IMR-90 (cell line): ENCODE data around the gene HADHB. TPM values are rescaled to one million over a fixed set of nuclear protein-coding genes. Genes with fewer than 3 reads are reported as not detected.

Experiments used
- ATAC-seq: fragments of 200-7000 bp; cut with Tn5 transposase; 2 replicates; pipeline ENCODE4 v1.9.1; 2020; ENCODE audit warnings: low read depth, mild to moderate bottlenecking, moderate library complexity
- BruUV-seq: library from RNA; stranded (reverse); fragments of 400-500 nt; replicated peaks from 2 replicates; lab custom pipeline; 2021; lab: Mats Ljungman, UMichigan
- CTCF ChIA-PET: fragments of 300-600 bp; formaldehyde crosslinking; extraction: SDS; loops from one replicate; lab custom pipeline; 2021; ENCODE audit warnings: antibody characterized with exemption; lab: Yijun Ruan, JAX
- POLR2A ChIA-PET: fragments of 300-600 bp; sonication (Branson Sonifier 250); formaldehyde crosslinking; loops from one replicate; lab custom pipeline; 2022; ENCODE audit warnings: antibody characterized with exemption; ENCODE audit not compliant: unreplicated experiment; lab: Charles Lee
- DNase-seq: peaks from one replicate; pipeline ENCODE4 v3.0.0; 2013
- H2AFZ ChIP-seq: replicated peaks from 2 replicates; pipeline ENCODE3; 2013; ENCODE audit warnings: low read length, mild to moderate bottlenecking; ENCODE audit not compliant: poor library complexity
- H2AK5ac ChIP-seq: 2 replicates; pipeline ENCODE4 v1.6.1; 2013; ENCODE audit warnings: low read depth, low read length, inconsistent platforms
- H2AK9ac ChIP-seq: replicated peaks from 2 replicates; pipeline ENCODE3; 2013; ENCODE audit warnings: mild to moderate bottlenecking, low read depth, low read length, moderate library complexity; ENCODE audit not compliant: poor library complexity
- H2BK120ac ChIP-seq: 2 replicates; pipeline ENCODE4 v1.6.1; 2013; ENCODE audit warnings: low read depth, low read length, inconsistent platforms
- H2BK15ac ChIP-seq: 3 replicates; pipeline ENCODE4 v1.6.1; 2013; ENCODE audit warnings: low read depth, low read length, inconsistent platforms
- H2BK20ac ChIP-seq: 2 replicates; pipeline ENCODE4 v1.6.1; 2013; ENCODE audit warnings: low read depth, mild to moderate bottlenecking, inconsistent platforms, low read length, moderate library complexity
- H2BK5ac ChIP-seq: 2 replicates; pipeline ENCODE4 v1.6.1; 2013; ENCODE audit warnings: mild to moderate bottlenecking, low read depth, low read length, inconsistent platforms; ENCODE audit not compliant: poor library complexity, severe bottlenecking
- H3K14ac ChIP-seq: replicated peaks from 2 replicates; pipeline ENCODE4 v1.6.1; 2013; ENCODE audit warnings: low read depth, low read length, inconsistent platforms
- H3K18ac ChIP-seq: 2 replicates; pipeline ENCODE4 v1.6.1; 2013; ENCODE audit warnings: low read depth, low read length, control low read depth
- H3K23ac ChIP-seq: 2 replicates; pipeline ENCODE4 v1.6.1; 2013; ENCODE audit warnings: low read depth, low read length, inconsistent platforms
- H3K27ac ChIP-seq: 2 replicates; pipeline ENCODE4 v1.5.1; 2013; ENCODE audit warnings: mild to moderate bottlenecking, control low read depth, low read length; ENCODE audit not compliant: insufficient read depth
- H3K27me3 ChIP-seq: 2 replicates; pipeline ENCODE4 v1.6.1; 2013; ENCODE audit warnings: low read length; ENCODE audit not compliant: control insufficient read depth, insufficient read depth
- H3K36me3 ChIP-seq: 2 replicates; pipeline ENCODE4 v1.6.1; 2013; ENCODE audit warnings: low read length, mixed read lengths; ENCODE audit not compliant: control insufficient read depth, insufficient read depth
- H3K4ac ChIP-seq: 2 replicates; pipeline ENCODE4 v1.6.1; 2013; ENCODE audit warnings: low read depth, low read length, inconsistent platforms
- H3K4me1 ChIP-seq: 2 replicates; pipeline ENCODE4 v1.6.1; 2013; ENCODE audit warnings: low read length, mixed read lengths; ENCODE audit not compliant: control insufficient read depth, insufficient read depth
- H3K4me2 ChIP-seq: 2 replicates; pipeline ENCODE4 v1.6.1; 2013; ENCODE audit warnings: low read depth, mild to moderate bottlenecking, control low read depth, low read length, moderate library complexity
- H3K4me3 ChIP-seq: 2 replicates; pipeline ENCODE4 v1.5.1; 2013; ENCODE audit warnings: low read depth, mild to moderate bottlenecking, control low read depth, low read length, moderate library complexity; ENCODE audit not compliant: insufficient read depth
- H3K56ac ChIP-seq: 2 replicates; pipeline ENCODE4 v1.6.1; 2013; ENCODE audit warnings: low read length, inconsistent platforms; ENCODE audit not compliant: insufficient read depth; ENCODE audit errors: extremely low read depth
- H3K79me1 ChIP-seq, 2 experiments: 2 replicates each; pipeline ENCODE4 v1.6.1; 2013; ENCODE audit warnings: low read length in 2 of 2, inconsistent platforms in 1 of 2, low read depth in 1 of 2
- H3K9ac ChIP-seq: 2 replicates; pipeline ENCODE4 v1.6.1; 2013; ENCODE audit warnings: low read depth, low read length, control low read depth
- H3K9me1 ChIP-seq: 2 replicates; pipeline ENCODE4 v1.6.1; 2013; ENCODE audit warnings: low read length, inconsistent platforms; ENCODE audit not compliant: insufficient read depth
- H3K9me3 ChIP-seq: 2 replicates; pipeline ENCODE4 v1.6.1; 2013; ENCODE audit warnings: low read length; ENCODE audit not compliant: control insufficient read depth, insufficient read depth
- H4K20me1 ChIP-seq: 2 replicates; pipeline ENCODE4 v1.6.1; 2013; ENCODE audit warnings: low read length, inconsistent platforms; ENCODE audit not compliant: insufficient read depth
- H4K5ac ChIP-seq: 2 replicates; pipeline ENCODE4 v1.6.1; 2013; ENCODE audit warnings: mild to moderate bottlenecking, low read depth, low read length, control low read depth
- H4K8ac ChIP-seq, 2 experiments: 2 replicates each; pipeline ENCODE4 v1.6.1; 2013; ENCODE audit warnings: low read depth in 2 of 2, low read length in 2 of 2, control low read depth in 1 of 2, inconsistent platforms in 1 of 2
- H4K91ac ChIP-seq: 2 replicates; pipeline ENCODE4 v1.6.1; 2013; ENCODE audit warnings: low read depth, low read length, inconsistent platforms; ENCODE audit not compliant: insufficient read depth
- BHLHE40 ChIP-seq: fragments of 150-350 bp; IDR thresholded peaks from 2 replicates; pipeline ENCODE4 v1.6.1; 2016; ENCODE audit warnings: mild to moderate bottlenecking, low read depth, low read length
- CEBPB ChIP-seq: IDR thresholded peaks from 2 replicates; pipeline ENCODE4 v1.6.1; 2012; ENCODE audit warnings: low read depth, low read length, improper control_type of control experiment
- ELK1 ChIP-seq: fragments of 150-350 bp; IDR thresholded peaks from 2 replicates; pipeline ENCODE4 v1.6.1; 2016; ENCODE audit warnings: low read depth, mild to moderate bottlenecking, low read length, moderate library complexity, borderline replicate concordance
- MAFK ChIP-seq: IDR thresholded peaks from 2 replicates; pipeline ENCODE4 v1.6.1; 2012; ENCODE audit warnings: low read depth, low read length, improper control_type of control experiment
- MAZ ChIP-seq: IDR thresholded peaks from 2 replicates; pipeline ENCODE4 v1.6.1; 2012; ENCODE audit warnings: low read depth, mild to moderate bottlenecking, low read length, improper control_type of control experiment, moderate library complexity, borderline replicate concordance
- MXI1 ChIP-seq: IDR thresholded peaks from 2 replicates; pipeline ENCODE4 v1.6.1; 2012; ENCODE audit warnings: low read depth, mild to moderate bottlenecking, low read length, moderate library complexity, borderline replicate concordance
- WGBS, 2 experiments: methylation state at CpG; one replicate each; pipeline versions ENCODE4 v1.1.5 to v1.1.7; 2013; ENCODE audit warnings: missing lambda C conversion rate in 2 of 2; ENCODE audit not compliant: insufficient read length in 1 of 2; ENCODE audit errors: extremely low coverage in 2 of 2; 5-methylcytosine and 5-hydroxymethylcytosine counted together
- dilution Hi-C: fragments of 300-500 bp; cut with HindIII; formaldehyde crosslinking; loops from one replicate; pipeline ENCODE4 v1.14.3; 2018; ENCODE audit warnings: low sequenced_read_pairs; ENCODE audit not compliant: unreplicated experiment
- in situ Hi-C: fragments of 300-500 bp; cut with MboI; formaldehyde crosslinking; loops from 3 replicates; pipeline ENCODE4 v1.14.3; 2019; ENCODE audit warnings: low sequenced_read_pairs, inconsistent platforms, mixed read lengths
- intact Hi-C: fragments of 100-400 bp; cut with micrococcal nuclease; formaldehyde crosslinking; loops from 2 replicates; pipeline ENCODE4 v1.10.0; 2022
- polyA plus RNA-seq, 3 experiments: library from polyadenylated mRNA; depleted of rRNA; stranded (reverse); fragments of >200 nt; gene quantifications; 2 replicates each; pipeline ENCODE4 v1.2.3, GENCODE V29; 2012; ENCODE audit warnings: low replicate concordance in 1 of 3
- total RNA-seq: library from RNA; depleted of rRNA; stranded (reverse); fragments of >200 nt; gene quantifications from 2 replicates; pipeline ENCODE4 v1.2.3, GENCODE V29; 2012
- TF ChIP-seq, protein P1 (sequence below): fragments of 150-350 bp; IDR thresholded peaks from 2 replicates; pipeline ENCODE4 v1.6.1; 2017; ENCODE audit warnings: mild to moderate bottlenecking, antibody characterized with exemption, low read length, low read depth

The HADHB gene
- total and polyA plus RNA-seq, 2 of the 4 experiments (the other 2 are of a cell fraction): 67.9 to 79.8 TPM

- in situ Hi-C loops: no loop called here
- Histone ChIP-seq H3K4me1 (peaks cover 2% of the 10 kb centered on the region; the same call in 1 of the 2 replicates), H4K5ac (no peak overlapping the region), H2AK5ac (no peak overlapping the region), H2BK15ac (no peak overlapping the region), H3K14ac (0 out of 2 replicates have a peak overlapping the region, but pooled peaks have one; percentile 68), H2BK20ac (no peak overlapping the region), H2BK120ac (no peak overlapping the region; the same call in 1 of the 2 replicates), H3K9me3 (no peaks in the 10 kb centered on the region), H4K8ac (no peak overlapping the region), H3K4me3 (no peak overlapping the region), H2AFZ (no peak overlapping the region), H3K36me3 (peaks cover 35% of the 10 kb centered on the region), H3K79me1 (no peaks in the 10 kb centered on the region), H3K56ac (no peak overlapping the region), H3K9me1 (peaks cover 5% of the 10 kb centered on the region), H4K20me1 (no peaks in the 10 kb centered on the region), H2AK9ac (no peak overlapping the region), H4K91ac (no peak overlapping the region), H3K18ac (no peak overlapping the region), H2BK5ac (peak overlapping the region; percentile 11), H3K23ac (0 out of 2 replicates have a peak overlapping the region, but pooled peaks have one; percentile 45), H3K27ac (no peak overlapping the region), H3K27me3 (no peaks in the 10 kb centered on the region), H3K9ac (no peak overlapping the region), H3K4ac (no peak overlapping the region), H3K4me2 (no peak overlapping the region)
- no CpG with 5 or more reads among the region's 2 CpGs for WGBS, 2 experiments
- POLR2A ChIA-PET: no interaction called here
- CTCF ChIA-PET: no interaction called here
- DNase-seq (no peak), ATAC-seq (no peak)
- TF ChIP-seq ELK1 (no peak), MXI1 (no peak), MAFK (no peak), CEBPB (no peak), MAZ (no peak), BHLHE40 (no peak)
- TF ChIP-seq, protein P1, sequence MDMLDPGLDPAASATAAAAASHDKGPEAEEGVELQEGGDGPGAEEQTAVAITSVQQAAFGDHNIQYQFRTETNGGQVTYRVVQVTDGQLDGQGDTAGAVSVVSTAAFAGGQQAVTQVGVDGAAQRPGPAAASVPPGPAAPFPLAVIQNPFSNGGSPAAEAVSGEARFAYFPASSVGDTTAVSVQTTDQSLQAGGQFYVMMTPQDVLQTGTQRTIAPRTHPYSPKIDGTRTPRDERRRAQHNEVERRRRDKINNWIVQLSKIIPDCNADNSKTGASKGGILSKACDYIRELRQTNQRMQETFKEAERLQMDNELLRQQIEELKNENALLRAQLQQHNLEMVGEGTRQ: no peak
- dilution Hi-C loops: no loop called here
- BruUV-seq: no TSS peak
- intact Hi-C loops: no loop called here
These were observed 38.9 kb downstream of the HADHB start for GRCh38 chr2:26283606-26284005.
